Measurements from ENCODE around the gene POLR3H.

The POLR3H gene

DNA sequence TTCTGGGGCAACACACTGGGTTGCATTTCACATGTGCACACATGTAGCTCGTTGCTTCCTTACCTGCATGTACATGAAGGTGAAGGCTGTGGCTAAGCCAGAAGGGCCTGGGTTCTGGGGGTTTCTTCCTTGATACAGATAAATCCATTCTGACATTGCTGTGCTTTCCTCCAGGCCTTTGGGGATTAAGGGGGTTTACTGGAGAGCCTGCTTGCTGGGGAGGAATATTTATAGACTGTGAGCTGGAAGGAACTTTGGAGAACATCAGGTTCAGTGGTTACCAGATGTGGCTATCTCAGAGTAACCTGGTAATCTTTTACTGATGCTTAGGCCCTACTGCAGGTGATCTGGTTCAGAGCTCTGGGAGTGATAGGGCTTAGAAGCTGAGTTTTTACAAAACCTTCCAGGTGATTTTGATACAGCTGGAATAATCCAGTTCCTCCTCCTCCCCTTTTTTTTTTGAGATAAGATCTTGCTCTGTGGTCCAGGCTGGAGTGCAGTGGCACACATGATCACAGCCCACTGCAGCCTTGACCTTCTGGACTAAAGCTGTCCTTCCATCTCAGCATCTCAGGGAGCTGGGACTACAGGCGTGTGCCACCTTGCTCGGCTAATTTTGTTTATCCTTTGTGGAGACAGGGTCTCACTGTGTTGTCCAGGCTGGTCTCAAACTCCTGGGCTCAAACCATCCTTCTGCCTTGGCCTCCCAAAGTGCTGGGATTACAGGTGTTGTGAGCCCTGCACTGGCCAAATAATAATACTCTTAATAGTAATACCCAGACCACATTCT lies 55.5 kb downstream of the POLR3H start:
- TF ChIP-seq CTCF (IDR thresholded peaks at IDR 0.05; ENCODE audit: poor library complexity, severe bottlenecking) = no peak
- ATAC-seq (ENCODE audit: low read depth) = no peak
- H3K27ac ChIP-seq (ENCODE audit: poor library complexity, severe bottlenecking) = no peak overlapping the region

DNA sequence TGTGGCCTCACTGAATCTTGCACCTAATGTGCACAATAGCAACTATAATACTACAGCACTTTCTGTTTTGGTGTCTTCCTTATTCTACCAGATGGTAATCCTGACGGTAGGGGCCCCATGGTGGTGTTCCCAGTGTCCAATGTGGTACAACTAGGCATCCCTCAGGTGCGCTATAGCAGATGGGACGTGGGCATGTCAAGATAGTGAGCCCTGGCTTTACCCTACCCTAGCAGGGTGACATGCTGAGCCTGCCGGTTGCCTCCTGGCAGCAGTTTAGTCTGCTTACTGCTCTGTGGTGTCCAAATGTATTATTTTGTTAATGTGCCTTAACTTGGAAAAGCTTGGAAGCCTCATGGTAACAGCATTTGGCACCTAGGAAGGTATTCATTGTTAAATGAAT lies 56.2 kb downstream of the POLR3H start:
- no peaks in the 10 kb centered on the region for H3K27me3 ChIP-seq (ENCODE audit: insufficient read depth, poor library complexity, severe bottlenecking)
- no peak for TF ChIP-seq CTCF (IDR thresholded peaks at IDR 0.05; ENCODE audit: poor library complexity, severe bottlenecking)
- no peak for ATAC-seq (ENCODE audit: low read depth)
- no peak overlapping the region for H3K27ac ChIP-seq (ENCODE audit: poor library complexity, severe bottlenecking)
- no peak for DNase-seq (ENCODE audit: low spot score)
- no peaks in the 10 kb centered on the region for H3K36me3 ChIP-seq (ENCODE audit: low read depth)
- no peak overlapping the region for H3K4me3 ChIP-seq (ENCODE audit: severe bottlenecking)
- H3K4me1 ChIP-seq (ENCODE audit: insufficient read depth, poor library complexity, severe bottlenecking) = no peaks in the 10 kb centered on the region
- H3K9me3 ChIP-seq (ENCODE audit: severe bottlenecking) = no peaks in the 10 kb centered on the region

More for the DNA sequence above, 55.5 kb downstream of the POLR3H start:
- H3K4me3 ChIP-seq (ENCODE audit: severe bottlenecking) = no peak overlapping the region
- H3K27me3 ChIP-seq (ENCODE audit: insufficient read depth, poor library complexity, severe bottlenecking) = no peaks in the 10 kb centered on the region
- H3K4me1 ChIP-seq (ENCODE audit: insufficient read depth, poor library complexity, severe bottlenecking) = no peaks in the 10 kb centered on the region
- no peaks in the 10 kb centered on the region for H3K9me3 ChIP-seq (ENCODE audit: severe bottlenecking)
- DNase-seq (ENCODE audit: low spot score) = no peak
- H3K36me3 ChIP-seq (ENCODE audit: low read depth) = no peaks in the 10 kb centered on the region

- no peaks in the 10 kb centered on the region for H3K4me1 ChIP-seq (ENCODE audit: insufficient read depth, poor library complexity, severe bottlenecking)
- H3K27me3 ChIP-seq (ENCODE audit: insufficient read depth, poor library complexity, severe bottlenecking) = no peaks in the 10 kb centered on the region
- no peak overlapping the region for H3K4me3 ChIP-seq (ENCODE audit: severe bottlenecking)
- no peak overlapping the region for H3K27ac ChIP-seq (ENCODE audit: poor library complexity, severe bottlenecking)
- ATAC-seq (ENCODE audit: low read depth) = no peak
- no peaks in the 10 kb centered on the region for H3K9me3 ChIP-seq (ENCODE audit: severe bottlenecking)
- H3K36me3 ChIP-seq (ENCODE audit: low read depth) = no peaks in the 10 kb centered on the region
- no peak for DNase-seq (ENCODE audit: low spot score)
- TF ChIP-seq CTCF (IDR thresholded peaks at IDR 0.05; ENCODE audit: poor library complexity, severe bottlenecking) = no peak
Measured at GRCh38 chr22:41487037-41487935, 57.0 kb downstream of the POLR3H start.

- no peaks in the 10 kb centered on the region for H3K36me3 ChIP-seq (ENCODE audit: low read depth)
- no peaks in the 10 kb centered on the region for H3K4me1 ChIP-seq (ENCODE audit: insufficient read depth, poor library complexity, severe bottlenecking)
- TF ChIP-seq CTCF (IDR thresholded peaks at IDR 0.05; ENCODE audit: poor library complexity, severe bottlenecking) = no peak
- H3K9me3 ChIP-seq (ENCODE audit: severe bottlenecking) = no peaks in the 10 kb centered on the region
- H3K27me3 ChIP-seq (ENCODE audit: insufficient read depth, poor library complexity, severe bottlenecking) = no peaks in the 10 kb centered on the region
- no peak for ATAC-seq (ENCODE audit: low read depth)
- no peak overlapping the region for H3K27ac ChIP-seq (ENCODE audit: poor library complexity, severe bottlenecking)
- H3K4me3 ChIP-seq (ENCODE audit: severe bottlenecking) = no peak overlapping the region
- DNase-seq (ENCODE audit: low spot score) = no peak
Measured at GRCh38 chr22:41485033-41485432, 59.2 kb downstream of the POLR3H start.

Data from RWPE2 (cell line).